ENCODE data around the gene FRMD5. TPM values are rescaled to one million over a fixed set of nuclear protein-coding genes. Genes with fewer than 3 reads are reported as not detected.

Gene FRMD5
- total RNA-seq, 1 experiment from 2014 or later = 17.4 TPM

DNA sequence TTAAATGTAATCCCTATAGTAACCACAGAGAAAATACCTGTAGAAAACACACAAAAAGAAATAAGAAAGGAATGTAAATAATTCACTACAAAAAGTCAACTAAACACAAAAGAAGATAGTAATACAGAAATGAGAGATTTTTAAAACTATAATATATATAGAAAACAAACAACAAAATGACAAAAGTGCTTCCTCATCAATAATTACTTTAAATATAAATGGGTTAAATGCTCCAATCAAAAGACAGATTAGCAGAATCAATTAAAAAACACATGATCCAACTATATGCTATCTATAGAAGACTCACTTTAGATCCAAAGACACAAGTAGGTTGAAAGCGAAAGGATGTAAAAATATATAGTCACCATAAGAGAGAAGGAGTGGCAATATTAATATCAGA is 45.8 kb downstream of the FRMD5 start:
- Histone ChIP-seq H3K4me3 (ENCODE audit: low read depth, low read length) (no peak overlapping the region), H3K36me3 (ENCODE audit: control insufficient read depth, insufficient read depth, low read length) (no peaks in the 10 kb centered on the region), H3K27me3 (replicated peaks; ENCODE audit: control insufficient read depth, insufficient read depth, low read length) (no peaks in the 10 kb centered on the region), H3K9me3 (no peaks in the 10 kb centered on the region), H3K4me1 (no peaks in the 10 kb centered on the region; the same call in 1 of the 2 replicates)
- Mint-ChIP-seq H3K36me3 (ENCODE audit: insufficient read depth, unreplicated experiment) (peaks cover 13% of the 10 kb centered on the region), H3K4me3 (ENCODE audit: unreplicated experiment) (no peak overlapping the region), H3K27ac (ENCODE audit: unreplicated experiment) (no peak overlapping the region), H3K4me1 (ENCODE audit: low read depth, unreplicated experiment) (peaks cover 13% of the 10 kb centered on the region), H3K27me3 (ENCODE audit: insufficient read depth, unreplicated experiment) (no peaks in the 10 kb centered on the region), H3K9me3 (ENCODE audit: unreplicated experiment) (no peaks in the 10 kb centered on the region)
- DNase-seq = no peak
- CTCF ChIA-PET = no interaction called here
- intact Hi-C loops (cut with micrococcal nuclease; ENCODE audit: unreplicated experiment) = no loop called here
- POLR2A ChIA-PET = no interaction called here
- BruUV-seq (replicated peaks) = no TSS peak
- TF ChIP-seq, protein P1, sequence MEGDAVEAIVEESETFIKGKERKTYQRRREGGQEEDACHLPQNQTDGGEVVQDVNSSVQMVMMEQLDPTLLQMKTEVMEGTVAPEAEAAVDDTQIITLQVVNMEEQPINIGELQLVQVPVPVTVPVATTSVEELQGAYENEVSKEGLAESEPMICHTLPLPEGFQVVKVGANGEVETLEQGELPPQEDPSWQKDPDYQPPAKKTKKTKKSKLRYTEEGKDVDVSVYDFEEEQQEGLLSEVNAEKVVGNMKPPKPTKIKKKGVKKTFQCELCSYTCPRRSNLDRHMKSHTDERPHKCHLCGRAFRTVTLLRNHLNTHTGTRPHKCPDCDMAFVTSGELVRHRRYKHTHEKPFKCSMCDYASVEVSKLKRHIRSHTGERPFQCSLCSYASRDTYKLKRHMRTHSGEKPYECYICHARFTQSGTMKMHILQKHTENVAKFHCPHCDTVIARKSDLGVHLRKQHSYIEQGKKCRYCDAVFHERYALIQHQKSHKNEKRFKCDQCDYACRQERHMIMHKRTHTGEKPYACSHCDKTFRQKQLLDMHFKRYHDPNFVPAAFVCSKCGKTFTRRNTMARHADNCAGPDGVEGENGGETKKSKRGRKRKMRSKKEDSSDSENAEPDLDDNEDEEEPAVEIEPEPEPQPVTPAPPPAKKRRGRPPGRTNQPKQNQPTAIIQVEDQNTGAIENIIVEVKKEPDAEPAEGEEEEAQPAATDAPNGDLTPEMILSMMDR (IDR thresholded peaks at IDR 0.05; ENCODE audit: insufficient read depth in 1 of 2, low read depth in 1 of 2, low read length in 1 of 2, severe bottlenecking in 1 of 2, unreplicated experiment in 1 of 2) = no peak

DNA sequence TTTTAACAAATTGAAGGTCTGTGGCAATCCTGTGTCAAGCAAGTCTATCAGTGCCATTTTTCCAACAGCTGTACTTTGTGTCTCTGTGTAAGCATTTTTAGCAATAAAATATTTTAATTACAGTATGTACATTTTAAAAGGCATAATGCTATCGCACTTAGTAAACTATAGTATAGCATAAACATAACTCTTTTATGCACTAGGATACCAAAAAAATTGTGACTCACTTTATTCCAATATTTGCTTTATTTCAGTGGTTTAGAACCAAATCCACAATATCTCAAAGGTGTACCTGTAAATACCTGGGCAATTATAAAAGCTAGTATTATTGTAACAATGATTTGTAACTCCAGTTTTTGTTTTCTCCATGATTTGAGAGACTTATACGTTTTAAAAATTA is 46.5 kb downstream of the FRMD5 start:
- no peak overlapping the region for H3K4me3 ChIP-seq (ENCODE audit: low read depth, low read length)
- POLR2A ChIA-PET = no interaction called here
- peaks cover 13% of the 10 kb centered on the region for H3K4me1 Mint-ChIP-seq (ENCODE audit: low read depth, unreplicated experiment)
- intact Hi-C loops (cut with micrococcal nuclease; ENCODE audit: unreplicated experiment) = no loop called here
- H3K9me3 Mint-ChIP-seq (ENCODE audit: unreplicated experiment) = no peaks in the 10 kb centered on the region
- no peaks in the 10 kb centered on the region for H3K36me3 ChIP-seq (ENCODE audit: control insufficient read depth, insufficient read depth, low read length)
- no peaks in the 10 kb centered on the region for H3K9me3 ChIP-seq
- CTCF ChIA-PET = no interaction called here
- no peak overlapping the region for H3K27ac Mint-ChIP-seq (ENCODE audit: unreplicated experiment)
- H3K27me3 Mint-ChIP-seq (ENCODE audit: insufficient read depth, unreplicated experiment) = no peaks in the 10 kb centered on the region
- H3K27me3 ChIP-seq (replicated peaks; ENCODE audit: control insufficient read depth, insufficient read depth, low read length) = no peaks in the 10 kb centered on the region
- peaks cover 13% of the 10 kb centered on the region for H3K36me3 Mint-ChIP-seq (ENCODE audit: insufficient read depth, unreplicated experiment)
- TF ChIP-seq, protein P1 (IDR thresholded peaks at IDR 0.05; ENCODE audit: insufficient read depth in 1 of 2, low read depth in 1 of 2, low read length in 1 of 2, severe bottlenecking in 1 of 2, unreplicated experiment in 1 of 2) = no peak
- H3K4me3 Mint-ChIP-seq (ENCODE audit: unreplicated experiment) = no peak overlapping the region
- DNase-seq = no peak
- no TSS peak for BruUV-seq (replicated peaks)
- no peaks in the 10 kb centered on the region; the same call in 1 of the 2 replicates for H3K4me1 ChIP-seq

DNA sequence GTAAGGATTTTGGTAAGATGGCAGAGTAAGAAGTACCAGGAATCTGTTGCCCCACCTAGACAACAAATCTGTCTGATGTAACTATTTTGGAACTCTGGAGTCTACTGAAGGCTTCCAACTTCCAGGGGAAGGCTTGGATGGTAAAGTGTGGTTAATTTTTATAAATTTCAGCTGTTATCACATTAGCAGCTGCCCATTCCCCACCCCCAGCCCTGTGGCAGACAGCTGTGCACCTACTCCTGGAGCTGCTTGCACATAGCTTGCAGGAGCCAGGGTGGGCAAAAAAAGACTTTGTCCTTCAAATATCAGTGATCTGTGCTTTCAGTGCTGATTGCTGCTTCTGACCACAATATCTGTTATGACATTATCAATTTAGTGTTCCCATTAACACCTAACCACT is 47.4 kb downstream of the FRMD5 start:
- DNase-seq = no peak
- Histone ChIP-seq H3K4me3 (ENCODE audit: low read depth, low read length) (no peak overlapping the region), H3K4me1 (no peaks in the 10 kb centered on the region; the same call in 1 of the 2 replicates), H3K27me3 (replicated peaks; ENCODE audit: control insufficient read depth, insufficient read depth, low read length) (no peaks in the 10 kb centered on the region), H3K36me3 (ENCODE audit: control insufficient read depth, insufficient read depth, low read length) (no peaks in the 10 kb centered on the region), H3K9me3 (no peaks in the 10 kb centered on the region)
- ChIA-PET POLR2A (no interaction called here), CTCF (no interaction called here)
- Mint-ChIP-seq H3K27ac (ENCODE audit: unreplicated experiment) (no peak overlapping the region), H3K27me3 (ENCODE audit: insufficient read depth, unreplicated experiment) (no peaks in the 10 kb centered on the region), H3K36me3 (ENCODE audit: insufficient read depth, unreplicated experiment) (peaks cover 13% of the 10 kb centered on the region), H3K4me1 (ENCODE audit: low read depth, unreplicated experiment) (peaks cover 13% of the 10 kb centered on the region), H3K4me3 (ENCODE audit: unreplicated experiment) (no peak overlapping the region), H3K9me3 (ENCODE audit: unreplicated experiment) (no peaks in the 10 kb centered on the region)
- intact Hi-C loops (cut with micrococcal nuclease; ENCODE audit: unreplicated experiment) = no loop called here
- TF ChIP-seq, protein P1 (IDR thresholded peaks at IDR 0.05; ENCODE audit: insufficient read depth in 1 of 2, low read depth in 1 of 2, low read length in 1 of 2, severe bottlenecking in 1 of 2, unreplicated experiment in 1 of 2) = no peak
- BruUV-seq (replicated peaks) = no TSS peak
